DND-41 (cell line): ENCODE data around the gene TNFRSF12A.

ENCODE experiments used
- ATAC-seq: fragments of 200-7000 bp; cut with Tn5 transposase; 3 replicates; pipeline ENCODE4 v1.9.1; 2021; ENCODE audit warnings: low read depth; ENCODE audit not compliant: insufficient read depth
- DNase-seq: peaks from one replicate; pipeline ENCODE4 v3.0.0-alpha.2; 2020
- H2AFZ ChIP-seq: 2 replicates; pipeline ENCODE4 v1.6.0; 2012; ENCODE audit warnings: low read depth, low read length
- H3K27ac ChIP-seq: 2 replicates; pipeline ENCODE4 v1.5.1; 2012; ENCODE audit warnings: low read length, inconsistent platforms
- H3K27me3 ChIP-seq: fragments of 200-600 bp; sonication (generic); 2 replicates; pipeline ENCODE4 v1.6.0; 2012; ENCODE audit warnings: low read length, mild to moderate bottlenecking, inconsistent platforms; ENCODE audit not compliant: insufficient read depth, poor library complexity
- H3K36me3 ChIP-seq: 2 replicates; pipeline ENCODE4 v1.5.1; 2012; ENCODE audit warnings: low read length, inconsistent platforms; ENCODE audit not compliant: insufficient read depth
- H3K4me1 ChIP-seq: 2 replicates; pipeline ENCODE4 v1.5.1; 2012; ENCODE audit warnings: mild to moderate bottlenecking, low read length; ENCODE audit not compliant: insufficient read depth
- H3K4me2 ChIP-seq: 2 replicates; pipeline ENCODE4 v1.6.0; 2012; ENCODE audit warnings: mild to moderate bottlenecking, moderate library complexity, low read length, inconsistent platforms; ENCODE audit not compliant: insufficient read depth
- H3K4me3 ChIP-seq, 2 experiments: fragments of 200-600 bp in 1 of 2; shearing (Covaris generic) in 1 of 2; 2 replicates each; pipeline ENCODE4 v1.5.1; 2012 to 2016; ENCODE audit warnings: inconsistent platforms in 2 of 2, low read length in 2 of 2, mild to moderate bottlenecking in 2 of 2, low read depth in 1 of 2, moderate library complexity in 1 of 2
- H3K79me2 ChIP-seq: 2 replicates; pipeline ENCODE4 v1.6.0; 2012; ENCODE audit warnings: low read length, inconsistent platforms; ENCODE audit not compliant: insufficient read depth
- H3K9ac ChIP-seq: 2 replicates; pipeline ENCODE4 v1.6.0; 2012; ENCODE audit warnings: low read depth, mild to moderate bottlenecking, inconsistent platforms, low read length, moderate library complexity
- H3K9me3 ChIP-seq: 2 replicates; pipeline ENCODE4 v1.5.1; 2012; ENCODE audit warnings: low read length, moderate library complexity, mild to moderate bottlenecking, inconsistent platforms; ENCODE audit not compliant: insufficient read depth, severe bottlenecking
- H4K20me1 ChIP-seq: 2 replicates; pipeline ENCODE4 v1.6.0; 2012; ENCODE audit warnings: low read length; ENCODE audit not compliant: insufficient read depth
- CTCF ChIP-seq: IDR thresholded peaks from 2 replicates; pipeline ENCODE4 v1.5.1; 2012; ENCODE audit warnings: borderline replicate concordance, low read length, moderate library complexity, mild to moderate bottlenecking; ENCODE audit not compliant: poor library complexity, severe bottlenecking; ENCODE audit errors: extremely low read depth
- EZH2 ChIP-seq: IDR thresholded peaks from 3 replicates; pipeline ENCODE4 v1.6.1; 2012; ENCODE audit warnings: borderline replicate concordance, low read depth, mild to moderate bottlenecking, moderate library complexity, low read length, inconsistent platforms; ENCODE audit not compliant: severe bottlenecking

TNFRSF12A gene, protein sequence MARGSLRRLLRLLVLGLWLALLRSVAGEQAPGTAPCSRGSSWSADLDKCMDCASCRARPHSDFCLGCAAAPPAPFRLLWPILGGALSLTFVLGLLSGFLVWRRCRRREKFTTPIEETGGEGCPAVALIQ

DNA sequence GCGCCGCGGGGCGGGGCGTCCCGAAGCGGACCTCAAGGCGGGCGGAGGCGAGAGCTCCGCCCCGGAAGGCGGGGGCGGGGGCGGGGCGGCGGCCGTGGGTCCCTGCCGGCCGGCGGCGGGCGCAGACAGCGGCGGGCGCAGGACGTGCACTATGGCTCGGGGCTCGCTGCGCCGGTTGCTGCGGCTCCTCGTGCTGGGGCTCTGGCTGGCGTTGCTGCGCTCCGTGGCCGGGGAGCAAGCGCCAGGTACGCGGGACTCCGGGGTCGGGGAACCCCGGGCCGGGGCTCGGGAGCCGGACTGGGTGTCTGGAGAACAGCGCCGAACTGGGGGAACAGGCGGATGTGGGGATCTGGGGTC is at the start of gene TNFRSF12A:
Gene TNFRSF12A, plus strand, starts transcription at position 122 of the 357 bp plus-strand sequence. Its CDS starts 30 bp downstream, at position 152.
- peak; percentile 38 for ATAC-seq
- Histone ChIP-seq H3K27me3 (no peaks in the 10 kb centered on the region), H3K4me1 (peaks cover 54% of the 10 kb centered on the region), H3K79me2 (peaks cover 9% of the 10 kb centered on the region), H3K4me2 (peak within 1 kb of the TSS; percentile 83), H3K9ac (peak within 1 kb of the TSS; percentile 64), H3K36me3 (peaks cover under 1% of the 10 kb centered on the region), H3K4me3 (peak within 1 kb of the TSS; percentile 46 to 61), H4K20me1 (peaks cover 9% of the 10 kb centered on the region), H3K9me3 (no peaks in the 10 kb centered on the region), H3K27ac (peak within 1 kb of the TSS; percentile 50), H2AFZ (peak within 1 kb of the TSS; percentile 75)
- peak; percentile 75 for DNase-seq
- TF ChIP-seq EZH2 (no peak), CTCF (no peak)

DNA sequence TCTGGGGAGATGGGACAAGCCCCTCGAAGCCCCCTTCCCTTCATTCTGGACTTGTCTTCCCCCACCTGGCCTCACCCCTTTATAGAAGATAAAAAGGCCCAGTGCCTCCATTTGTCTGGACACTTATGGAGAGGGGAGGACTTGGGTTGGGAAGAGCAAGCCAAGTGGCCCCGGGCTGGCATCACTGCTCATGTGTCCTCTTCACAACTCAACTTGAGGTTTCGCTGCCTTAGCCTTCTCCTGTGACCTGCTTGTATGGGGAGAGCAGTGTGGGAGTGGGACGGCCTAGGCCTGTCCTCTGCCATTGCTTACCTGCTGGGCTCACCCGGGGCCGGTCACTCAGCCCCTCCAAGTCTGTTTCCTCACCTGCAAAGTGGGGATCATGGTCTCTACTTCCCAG is 49.6 kb upstream of the TNFRSF12A start:
- Histone ChIP-seq H3K4me1 (peaks cover 47% of the 10 kb centered on the region), H3K4me2 (peak overlapping the region; percentile 97), H4K20me1 (peaks cover 53% of the 10 kb centered on the region), H3K9me3 (no peaks in the 10 kb centered on the region), H3K4me3 (peak overlapping the region; percentile 72 to 79; a peak in 3 of 4 replicates), H3K36me3 (peaks cover 52% of the 10 kb centered on the region), H3K9ac (peak overlapping the region; percentile 96), H2AFZ (no peak overlapping the region), H3K27ac (peak overlapping the region; percentile 75), H3K79me2 (peaks cover 50% of the 10 kb centered on the region), H3K27me3 (no peaks in the 10 kb centered on the region)
- DNase-seq (no peak), ATAC-seq (no peak)
- no peak for TF ChIP-seq CTCF
- TF ChIP-seq EZH2, result no peak

GRCh38 chr16:2971134-2971984 is 48.8 kb upstream of the TNFRSF12A start:
- TF ChIP-seq EZH2, result no peak
- TF ChIP-seq CTCF, result peak; percentile 24
- Histone ChIP-seq H3K27me3 (no peaks in the 10 kb centered on the region), H4K20me1 (peaks cover 61% of the 10 kb centered on the region), H3K36me3 (peaks cover 60% of the 10 kb centered on the region), H3K79me2 (peaks cover 58% of the 10 kb centered on the region), H3K4me1 (peaks cover 52% of the 10 kb centered on the region), H3K9me3 (no peaks in the 10 kb centered on the region), H3K27ac (peak overlapping the region; percentile 34), H2AFZ (no peak overlapping the region), H3K9ac (peak overlapping the region; percentile 96), H3K4me2 (peak overlapping the region; percentile 97), H3K4me3 (peak overlapping the region in 1 of 2 experiments; percentile 79; a peak in 3 of 4 replicates)
- no peak for DNase-seq
- no peak for ATAC-seq
